HG03139 (cell line): ENCODE measurements around the gene NUP62.

Experiments
- ATAC-seq: cut with Tn5 transposase; IDR thresholded peaks from one replicate; pipeline ENCODE4 v1.9.1; 2021; ENCODE audit not compliant: unreplicated experiment

The NUP62 gene

GRCh38 chr19:49904136-49904535, 25.2 kb downstream of the NUP62 start:
- no peak for ATAC-seq

- ATAC-seq: peak; percentile 50
These were observed 32.3 kb downstream of the NUP62 start, which contains the start of gene IL4I1 for GRCh38 chr19:49896863-49897621. Gene IL4I1 (minus strand): TSS chr19:49896887. CDS start chr19:49896160, 727 bp downstream.

GRCh38 chr19:49895566-49896297, 33.6 kb downstream of the NUP62 start:
- no peak for ATAC-seq

GRCh38 chr19:49894879-49895565, 34.3 kb downstream of the NUP62 start:
- ATAC-seq: no peak

- ATAC-seq: no peak
These were observed 35.2 kb downstream of the NUP62 start for GRCh38 chr19:49894011-49894664.

GRCh38 chr19:49892716-49893115, 36.6 kb downstream of the NUP62 start:
- no peak for ATAC-seq

- no peak for ATAC-seq
These were observed 37.9 kb downstream of the NUP62 start for GRCh38 chr19:49891393-49891792.

- ATAC-seq: no peak
These were observed 38.7 kb downstream of the NUP62 start for GRCh38 chr19:49890349-49891311.

GRCh38 chr19:49889687-49890348, 39.5 kb downstream of the NUP62 start:
- ATAC-seq: no peak

GRCh38 chr19:49889038-49889686, 40.1 kb downstream of the NUP62 start:
- no peak for ATAC-seq

GRCh38 chr19:49888510-49888824, 40.8 kb downstream of the NUP62 start:
- no peak for ATAC-seq

- no peak for ATAC-seq
These were observed 41.4 kb downstream of the NUP62 start for GRCh38 chr19:49887665-49888509.

GRCh38 chr19:49887037-49887664, 42.2 kb downstream of the NUP62 start:
- no peak for ATAC-seq

- ATAC-seq: no peak
These were observed 44.5 kb downstream of the NUP62 start for GRCh38 chr19:49884760-49885159.

GRCh38 chr19:49884109-49884508, 45.2 kb downstream of the NUP62 start:
- no peak for ATAC-seq

- ATAC-seq: no peak
These were observed 46.2 kb downstream of the NUP62 start for GRCh38 chr19:49883094-49883493.

GRCh38 chr19:49882643-49883042, 46.7 kb downstream of the NUP62 start:
- ATAC-seq: no peak
